ENCODE results near the gene KRT3.
"Not testable (repeated sequence)": the region's sequence is repeated elsewhere in the genome, so short reads cannot be mapped to it uniquely, and the experiment has no call there.

KRT3 gene

DNA sequence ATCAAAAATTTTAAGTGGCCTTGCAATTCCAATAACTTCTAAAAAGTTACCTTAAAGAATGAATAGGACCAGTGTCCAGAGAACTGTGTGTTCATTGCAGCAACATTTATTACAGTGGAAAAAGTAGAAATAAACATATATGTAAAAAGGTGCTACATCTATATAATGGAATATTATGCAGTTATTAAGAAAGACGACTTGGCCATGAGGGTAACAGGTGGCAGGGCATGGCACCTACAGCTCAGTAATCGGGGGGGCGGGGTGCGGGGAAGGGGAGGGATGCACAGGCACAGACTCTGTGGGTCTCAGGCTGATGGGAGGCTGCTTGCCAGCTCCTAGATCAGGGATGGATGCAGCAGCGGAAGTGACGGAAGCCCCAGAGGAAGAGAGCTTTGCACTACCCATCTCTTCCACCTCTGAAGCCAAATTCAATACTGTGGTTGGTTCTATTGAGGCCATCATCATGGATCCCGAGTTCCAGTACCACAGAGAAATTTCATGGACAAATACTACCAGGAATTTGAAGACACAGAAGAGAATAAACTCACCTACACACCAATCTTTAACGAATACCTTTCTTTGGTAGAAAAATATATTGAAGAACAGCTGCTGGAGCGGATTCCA, 32.8 kb downstream of the KRT3 start:
- DNase-seq = no peak

DNA sequence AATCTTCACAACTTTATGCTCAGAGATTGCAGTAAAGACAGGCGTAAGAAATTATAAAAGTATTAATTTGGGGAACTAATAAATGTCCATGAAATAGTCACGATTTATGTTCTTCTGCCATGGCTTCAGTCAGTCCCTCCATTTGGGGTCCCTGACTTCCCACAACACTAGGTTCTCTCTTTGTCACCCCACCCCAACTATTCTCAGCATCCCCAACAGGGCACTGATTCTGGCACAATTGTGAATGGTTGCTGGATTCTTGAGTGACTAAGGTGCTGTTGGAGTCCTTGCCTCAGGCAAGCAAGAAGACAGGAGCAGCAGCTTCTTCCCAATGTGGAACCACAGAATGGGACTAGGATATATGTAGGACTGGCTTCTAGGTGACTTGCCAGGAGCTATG, 34.1 kb downstream of the KRT3 start:
- DNase-seq = no peak

DNA sequence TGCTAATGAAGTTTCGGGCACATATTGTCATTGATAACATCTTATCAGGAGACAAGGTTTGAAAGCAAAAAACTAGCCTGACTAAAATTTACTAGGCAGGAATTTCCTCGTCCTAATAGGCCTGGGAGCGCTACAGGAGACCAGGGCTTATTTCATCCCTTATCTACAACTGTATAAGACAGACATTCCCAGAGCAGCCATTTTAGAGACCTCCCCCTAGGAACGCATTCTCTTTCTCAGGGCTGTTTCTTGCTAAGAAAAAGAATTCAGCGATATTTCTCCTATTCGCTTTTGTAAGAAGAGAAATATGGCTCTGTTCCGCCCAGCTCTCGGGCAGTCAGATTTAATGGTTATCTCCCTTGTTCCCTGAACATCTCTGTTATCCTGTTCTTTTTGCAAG, 34.7 kb downstream of the KRT3 start:
- DNase-seq = not testable (repeated sequence)

- no peak for DNase-seq
These were observed 35.3 kb downstream of the KRT3 start for GRCh38 chr12:52760623-52761022.

DNA sequence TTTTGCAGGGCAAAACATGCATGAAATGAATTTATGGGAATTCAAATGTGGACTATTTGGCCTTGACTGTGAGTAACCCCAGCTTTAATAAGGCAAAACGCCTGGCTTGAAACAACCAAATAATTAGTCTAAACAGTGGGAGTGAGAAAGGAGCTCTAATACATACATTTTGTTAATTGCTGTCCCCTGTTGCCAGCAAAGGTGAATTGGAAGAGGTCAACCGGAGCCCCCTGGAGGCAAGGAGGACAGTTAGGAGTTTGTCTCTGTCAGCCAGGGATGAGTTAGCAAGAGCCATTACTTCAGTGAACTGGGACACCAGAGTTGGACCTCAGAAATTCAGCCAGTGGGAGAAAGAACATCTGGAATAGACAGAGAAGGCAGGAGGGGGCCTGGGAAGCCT, 36.2 kb downstream of the KRT3 start:
- no peak for DNase-seq

DNA sequence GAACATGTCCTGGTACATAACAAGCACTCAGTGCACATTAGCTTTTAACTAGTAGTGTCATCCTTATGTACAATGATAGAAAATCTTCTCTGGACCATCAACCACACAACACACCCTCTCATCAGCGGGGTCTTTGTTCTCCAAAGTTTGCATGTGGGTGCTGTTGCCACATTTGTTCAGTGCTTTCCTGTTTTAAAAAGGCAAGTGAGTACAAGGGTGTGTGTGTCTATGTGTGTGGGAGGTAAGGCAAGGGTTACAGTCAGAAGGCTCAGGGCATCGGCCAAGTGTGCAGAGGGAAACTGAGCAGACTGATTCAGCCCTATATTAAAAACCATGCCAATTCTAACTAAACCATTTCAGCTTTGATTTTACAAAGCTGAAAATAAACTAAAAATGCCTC, 36.7 kb downstream of the KRT3 start:
- no peak for DNase-seq

DNA sequence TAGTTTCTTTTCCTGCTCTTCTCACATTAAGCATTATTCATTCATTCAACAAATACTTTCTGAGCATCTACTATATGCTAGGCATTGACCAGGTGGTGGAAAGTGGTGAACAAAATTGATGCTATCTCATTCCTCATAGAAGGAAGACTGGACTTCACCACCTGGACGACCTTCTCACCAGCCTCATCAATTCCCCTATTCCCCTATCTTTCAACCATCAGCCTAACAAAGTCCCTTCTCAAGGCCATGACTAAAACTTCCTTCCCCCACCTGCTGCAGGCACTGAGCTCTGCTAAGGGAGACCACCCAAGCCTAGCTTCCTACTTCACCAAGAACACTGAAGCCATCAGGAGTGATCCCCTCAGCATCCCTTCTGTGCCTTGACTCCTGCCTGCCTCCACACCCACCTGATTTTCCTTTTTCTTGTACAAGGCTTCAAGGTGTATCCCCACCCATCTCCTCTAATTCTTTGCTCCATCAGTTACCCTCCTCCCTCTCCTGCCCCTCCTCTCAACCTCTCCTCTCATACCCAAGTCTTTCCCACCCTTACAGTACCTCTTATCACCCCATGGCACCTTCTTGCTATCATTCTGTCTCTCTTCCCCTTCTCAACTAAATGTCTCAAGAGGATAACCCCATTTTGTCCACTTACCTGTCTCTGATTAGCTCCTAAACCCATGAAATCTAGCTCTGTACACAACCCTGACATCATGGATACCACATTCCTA, 38.3 kb downstream of the KRT3 start:
- no peak for DNase-seq

- no peak for DNase-seq
These were observed 39.5 kb downstream of the KRT3 start for GRCh38 chr12:52756281-52756960.

- DNase-seq = no peak
These were observed 40.4 kb downstream of the KRT3 start for GRCh38 chr12:52755533-52755932.

DNA sequence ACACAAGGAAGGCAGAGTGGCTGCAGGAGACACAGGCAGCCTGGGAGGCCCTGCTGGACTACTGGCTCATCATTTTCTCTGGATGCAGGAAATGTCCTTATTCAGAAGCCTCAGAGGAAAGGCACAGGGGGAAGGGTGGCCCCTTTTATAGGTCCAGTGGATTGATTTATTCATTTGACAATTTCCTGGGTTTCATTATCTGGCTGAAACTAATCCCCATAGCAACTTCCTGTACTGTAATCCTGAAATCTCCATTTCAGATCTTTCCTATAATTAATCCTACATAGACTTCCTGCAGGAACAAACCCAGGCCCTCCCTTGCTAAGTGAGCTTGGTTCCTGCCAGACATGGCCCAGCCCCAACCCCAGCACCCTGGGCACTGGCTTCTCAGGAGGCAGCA, 41.8 kb downstream of the KRT3 start:
- no peak for DNase-seq

DNA sequence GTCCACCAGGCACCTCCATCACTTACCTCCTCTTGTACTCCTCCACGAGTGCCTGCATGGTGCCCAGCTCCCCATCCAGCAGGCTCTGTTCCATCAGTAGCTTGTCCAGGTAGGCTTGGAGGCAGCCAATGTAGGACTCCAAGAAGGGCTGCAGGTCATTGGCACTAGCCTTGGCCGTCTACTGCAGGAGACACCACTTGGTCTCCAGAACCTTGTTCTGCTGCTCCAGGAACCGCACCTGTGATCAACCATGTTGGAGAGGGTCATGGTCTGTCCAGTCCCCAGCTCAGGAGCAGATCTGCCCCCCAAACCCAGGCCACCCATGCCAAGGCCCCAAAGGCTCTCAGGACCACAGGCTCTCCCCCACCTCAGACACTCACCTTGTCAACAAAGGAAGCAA, 42.6 kb downstream of the KRT3 start:
- DNase-seq = no peak

DNA sequence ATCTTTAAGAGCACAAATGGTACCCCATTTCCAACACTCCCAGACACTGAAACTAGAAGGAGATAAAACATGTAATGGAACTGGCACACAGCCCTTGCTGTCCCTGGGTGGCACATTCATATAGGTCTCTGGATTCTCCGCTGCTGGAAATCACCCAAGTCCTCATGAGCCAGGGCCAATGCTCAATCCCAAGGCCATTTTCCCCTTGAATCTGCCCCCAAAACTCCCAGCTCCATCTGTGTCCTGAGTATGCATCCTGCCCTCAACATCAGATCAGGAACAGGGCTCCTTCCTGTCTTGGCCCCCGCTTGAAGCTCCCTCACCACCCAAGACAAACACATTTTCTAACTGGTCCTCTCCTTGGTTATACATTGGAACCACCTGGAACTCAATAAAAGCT, 43.4 kb downstream of the KRT3 start:
- DNase-seq = no peak

GRCh38 chr12:52751795-52752194, 44.1 kb downstream of the KRT3 start:
- DNase-seq = no peak

GRCh38 chr12:52750532-52750931, 45.4 kb downstream of the KRT3 start:
- DNase-seq = not testable (repeated sequence)

DNA sequence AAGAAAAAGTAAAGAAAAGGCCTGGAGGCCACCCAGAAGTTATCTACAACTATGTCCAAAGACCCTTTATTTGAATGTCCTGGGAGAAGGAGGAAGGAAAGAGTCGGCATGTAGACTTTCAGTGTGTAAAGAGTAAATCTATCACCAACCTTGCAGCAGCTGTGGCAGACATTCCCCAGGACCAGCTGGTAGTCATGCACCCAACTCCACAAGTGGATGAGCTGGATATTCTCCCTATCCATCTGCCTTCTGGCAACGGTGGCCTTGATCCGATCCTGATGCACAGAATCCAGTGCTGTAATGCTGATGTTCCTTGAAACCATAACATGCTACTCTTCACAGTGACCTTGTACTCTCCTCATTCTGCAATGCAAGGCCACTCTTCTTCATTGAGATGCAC, 46.1 kb downstream of the KRT3 start:
- no peak for DNase-seq

- no peak for DNase-seq
These were observed 47.3 kb downstream of the KRT3 start for GRCh38 chr12:52748578-52748977.

DNA sequence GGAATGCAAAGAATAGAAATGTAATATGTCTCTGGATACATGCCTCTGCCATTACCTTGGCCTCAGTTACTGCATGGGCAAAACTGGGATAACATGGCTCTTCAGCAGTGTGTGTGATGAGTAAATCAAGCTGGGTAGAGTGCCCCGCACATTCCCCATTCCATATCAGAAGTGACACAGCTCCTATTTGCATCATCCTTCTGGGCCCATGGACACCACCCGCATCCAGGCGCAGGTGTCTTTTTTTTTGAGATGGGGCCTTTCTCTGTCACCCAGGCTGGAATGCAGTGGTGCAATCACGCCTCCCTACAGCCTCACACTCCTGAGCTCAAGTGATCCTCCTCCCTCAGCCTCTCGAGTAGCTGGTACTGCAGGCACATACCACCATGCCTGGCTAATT, 50.4 kb downstream of the KRT3 start:
- no peak for DNase-seq

DNA sequence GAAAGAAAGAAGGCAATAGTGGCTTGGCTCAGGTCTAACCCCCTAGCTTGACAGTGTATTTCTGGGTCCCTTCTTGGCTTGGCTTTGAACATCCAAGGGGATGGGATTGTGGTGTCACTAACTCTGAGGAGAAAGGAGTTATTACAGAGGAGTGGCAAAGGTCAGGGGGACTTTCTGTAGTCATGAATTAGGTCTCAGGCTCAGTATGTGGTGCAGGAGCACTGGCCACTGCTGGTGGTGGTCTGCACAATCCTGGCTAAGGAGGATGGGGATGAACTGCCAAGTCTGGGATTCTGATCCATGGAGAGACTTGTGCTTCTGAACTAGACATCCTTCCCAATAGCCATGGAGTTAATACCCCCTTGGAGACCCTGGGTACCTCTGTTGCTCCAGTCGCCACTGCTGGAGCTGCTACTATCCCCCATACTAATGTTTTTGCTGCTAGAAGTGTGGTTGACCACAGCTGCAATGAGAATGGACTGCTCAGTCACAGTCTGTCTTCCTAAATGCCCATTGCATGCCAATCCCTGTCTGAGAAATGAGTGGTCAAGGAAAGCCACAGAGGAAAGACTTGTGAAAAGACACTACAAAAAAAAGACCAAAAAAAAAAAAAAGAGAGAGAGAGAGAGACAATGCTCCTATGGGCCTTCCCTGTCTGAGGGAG, 51.3 kb downstream of the KRT3 start:
- DNase-seq = no peak

DNA sequence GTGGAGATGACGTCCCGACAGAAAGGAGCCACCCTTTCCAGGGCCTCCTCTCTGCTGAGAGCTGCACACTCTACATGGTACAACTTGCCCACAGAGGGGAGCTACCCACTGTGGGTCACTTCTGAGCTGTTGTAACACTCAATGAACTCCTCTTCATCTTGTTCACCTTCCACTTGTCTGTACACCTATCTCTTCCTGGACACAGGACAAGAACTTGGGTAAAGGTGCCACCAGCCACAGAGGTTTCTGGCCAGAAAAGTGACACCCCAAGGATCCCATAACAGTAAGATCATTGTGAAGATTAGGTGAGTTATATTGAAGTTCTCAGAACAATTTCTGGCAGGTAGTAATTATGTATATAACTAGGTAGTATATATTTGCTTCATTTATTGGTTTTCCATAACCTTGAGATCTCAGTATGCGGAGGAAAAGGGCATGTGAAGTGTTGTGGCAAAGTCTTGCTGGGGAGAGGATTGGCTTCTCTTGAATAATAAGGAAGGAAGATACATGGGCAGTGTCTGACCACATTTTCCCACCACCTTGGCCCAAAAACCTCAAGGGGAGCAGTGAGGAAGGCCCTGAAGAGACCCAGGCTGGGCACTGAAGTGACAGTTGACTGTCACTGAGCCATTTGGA, 53.0 kb downstream of the KRT3 start:
- DNase-seq = no peak

GRCh38 chr12:52742196-52742580, 53.7 kb downstream of the KRT3 start:
- no peak for DNase-seq

DNA sequence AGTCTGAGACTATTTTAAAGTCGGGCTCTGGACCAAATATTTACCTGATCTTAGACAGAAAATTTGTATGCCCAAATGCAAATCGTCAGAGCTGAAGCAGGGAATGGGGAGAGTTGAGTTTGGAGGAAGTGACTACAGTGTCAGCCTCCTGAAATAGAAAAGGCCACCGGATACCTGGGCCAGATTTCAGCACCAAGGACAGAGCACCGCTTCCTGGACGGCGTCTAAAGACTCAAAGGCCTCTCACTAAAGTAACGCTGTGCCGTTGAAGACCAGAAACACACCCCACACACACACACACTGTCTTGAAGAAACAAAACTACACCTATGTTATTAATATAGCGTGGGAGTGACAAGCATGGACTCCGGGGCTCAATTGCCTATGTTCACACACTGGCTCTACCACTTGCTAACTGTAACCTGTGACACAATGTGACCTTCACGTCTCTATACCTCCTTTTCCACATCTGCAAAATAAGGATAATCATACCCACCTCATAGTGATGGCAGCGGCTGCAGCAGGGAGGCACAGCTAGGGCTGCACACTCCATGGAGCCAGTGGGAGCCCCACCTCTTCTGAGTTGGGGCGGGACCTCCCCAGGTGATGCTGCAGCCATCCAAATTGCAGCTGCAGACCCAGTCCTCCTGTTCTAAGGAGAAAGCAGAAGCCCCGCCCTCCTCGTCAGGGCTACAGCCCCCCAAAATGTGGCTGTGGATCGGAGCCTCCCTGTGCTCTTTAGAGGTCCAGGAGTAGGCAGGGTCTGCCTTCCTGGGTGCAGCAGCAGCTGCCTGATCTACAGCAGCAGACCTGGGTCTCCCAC, 54.3 kb downstream of the KRT3 start:
- peak in 5 of 51 donors; percentile 2 to 13 (median 3) for DNase-seq

Data from hypothalamus (tissue), 51 donors.